Ishikawa (cell line): ENCODE measurements around the gene ACACB.

Source experiments
- CEBPB ChIP-seq: IDR thresholded peaks from 2 replicates; pipeline ENCODE4 v1.6.1; 2012
- CREB1 ChIP-seq: IDR thresholded peaks from 2 replicates; pipeline ENCODE4 v1.6.1; 2012; ENCODE audit warnings: low read depth
- REST ChIP-seq: IDR thresholded peaks from 2 replicates; pipeline ENCODE4 v1.6.1; 2012; ENCODE audit warnings: low read depth, mild to moderate bottlenecking

- no peak for TF ChIP-seq REST
- TF ChIP-seq CREB1: no peak
- TF ChIP-seq CEBPB: no peak
These were observed 119.9 kb downstream of the ACACB start for GRCh38 chr12:109236257-109236656.
